Stimulated activated CD4-positive, alpha-beta T cell treated with anti-CD3 and anti-CD28 coated beads, Interleukin-12 subunit alpha, Interleukin-12 subunit beta, amount 100 ng/mL, for 4 hours (primary cell): ENCODE data around the gene CPPED1.

Experiments used
- DNase-seq: peaks from one replicate; pipeline ENCODE4 v3.0.0-alpha.2; 2020

The CPPED1 gene

DNA sequence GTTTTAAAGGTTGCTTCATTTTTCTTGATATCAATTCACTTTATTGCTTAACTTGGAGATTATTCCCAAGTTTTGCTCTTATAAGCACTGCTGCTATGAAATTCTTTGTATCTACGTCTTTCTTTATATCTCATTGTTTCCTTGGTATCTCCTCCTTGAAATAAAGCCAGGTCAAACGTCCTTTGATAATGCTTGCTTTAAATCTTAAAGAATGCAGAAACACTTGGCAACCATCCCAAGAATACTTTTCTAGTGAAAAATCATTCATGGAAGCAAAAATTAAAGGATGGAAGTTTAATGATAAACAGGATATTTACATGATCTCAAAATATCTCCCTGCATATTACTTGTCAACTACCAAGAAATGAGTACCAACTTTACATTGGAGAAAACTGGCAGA, 175.2 kb downstream of the CPPED1 start:
- DNase-seq: no peak

DNA sequence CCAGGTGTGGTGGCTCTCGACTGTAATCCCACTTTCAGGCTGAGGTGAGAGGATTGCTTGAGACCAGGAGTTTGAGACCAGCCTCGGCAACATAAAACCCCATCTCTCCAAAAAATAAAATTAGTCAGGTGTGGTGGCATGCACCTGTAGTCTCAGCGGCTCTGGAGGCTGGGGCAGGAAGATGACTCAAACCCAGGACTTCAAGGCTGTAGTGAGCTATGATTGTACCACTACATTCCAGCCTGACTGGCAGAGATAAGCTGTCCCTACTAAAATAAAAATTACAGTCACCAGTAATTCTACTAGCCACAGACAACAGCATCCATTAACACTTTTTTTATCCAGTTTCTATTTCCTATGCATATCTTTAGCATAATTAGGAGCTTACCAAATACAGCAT, 176.3 kb downstream of the CPPED1 start:
- DNase-seq: no peak

DNA sequence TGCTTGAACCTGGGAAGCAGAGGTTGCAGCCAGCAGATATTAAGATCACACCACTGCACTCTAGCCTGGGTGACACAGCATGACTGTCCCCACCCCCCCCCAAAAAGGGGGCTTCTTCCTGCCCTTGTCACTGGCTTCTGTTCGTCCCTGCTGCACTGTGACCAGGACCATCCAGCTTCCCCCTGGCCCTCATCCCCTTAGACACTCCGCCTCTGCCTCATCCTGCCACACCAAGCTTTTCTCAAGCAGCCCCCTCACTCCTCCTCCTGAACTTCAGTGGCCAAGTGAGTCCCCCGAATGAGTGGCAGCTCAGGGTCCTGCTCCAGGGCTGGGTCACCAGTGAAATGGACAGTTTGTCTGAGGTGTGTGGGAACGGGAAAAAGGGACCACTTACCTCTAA, 177.3 kb downstream of the CPPED1 start:
- no peak for DNase-seq

- DNase-seq: no peak
Observed at GRCh38 chr16:12625716-12626115, 178.0 kb downstream of the CPPED1 start.

- DNase-seq: peak; percentile 16
Observed at GRCh38 chr16:12625068-12625467, 178.6 kb downstream of the CPPED1 start.

GRCh38 chr16:12620150-12620549, 183.5 kb downstream of the CPPED1 start:
- DNase-seq: no peak

DNA sequence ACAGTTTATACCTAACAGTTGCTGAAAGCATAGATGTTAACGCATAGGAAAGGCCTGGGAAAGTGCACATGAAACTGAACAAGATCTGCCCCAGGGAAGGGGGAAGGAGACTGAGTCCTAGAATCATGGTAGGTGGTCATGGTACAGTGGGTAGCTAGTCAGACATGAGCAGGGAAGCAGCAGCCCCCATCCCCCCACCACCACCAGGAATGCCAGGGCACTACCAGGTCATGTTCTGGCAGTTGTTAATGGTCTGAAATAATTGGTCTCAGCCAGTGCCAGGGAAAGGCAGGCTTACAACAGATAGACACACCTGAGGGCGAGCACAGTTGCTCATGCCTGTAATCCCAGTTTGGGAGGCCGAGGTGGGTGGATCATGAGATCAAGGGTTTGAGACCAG, 185.2 kb downstream of the CPPED1 start:
- no peak for DNase-seq

- peak; percentile 23 for DNase-seq
Observed at GRCh38 chr16:12617401-12617819, 186.3 kb downstream of the CPPED1 start.

GRCh38 chr16:12614662-12615278, 188.9 kb downstream of the CPPED1 start:
- no peak for DNase-seq

- no peak for DNase-seq
Observed at GRCh38 chr16:12613992-12614661, 189.6 kb downstream of the CPPED1 start.

DNA sequence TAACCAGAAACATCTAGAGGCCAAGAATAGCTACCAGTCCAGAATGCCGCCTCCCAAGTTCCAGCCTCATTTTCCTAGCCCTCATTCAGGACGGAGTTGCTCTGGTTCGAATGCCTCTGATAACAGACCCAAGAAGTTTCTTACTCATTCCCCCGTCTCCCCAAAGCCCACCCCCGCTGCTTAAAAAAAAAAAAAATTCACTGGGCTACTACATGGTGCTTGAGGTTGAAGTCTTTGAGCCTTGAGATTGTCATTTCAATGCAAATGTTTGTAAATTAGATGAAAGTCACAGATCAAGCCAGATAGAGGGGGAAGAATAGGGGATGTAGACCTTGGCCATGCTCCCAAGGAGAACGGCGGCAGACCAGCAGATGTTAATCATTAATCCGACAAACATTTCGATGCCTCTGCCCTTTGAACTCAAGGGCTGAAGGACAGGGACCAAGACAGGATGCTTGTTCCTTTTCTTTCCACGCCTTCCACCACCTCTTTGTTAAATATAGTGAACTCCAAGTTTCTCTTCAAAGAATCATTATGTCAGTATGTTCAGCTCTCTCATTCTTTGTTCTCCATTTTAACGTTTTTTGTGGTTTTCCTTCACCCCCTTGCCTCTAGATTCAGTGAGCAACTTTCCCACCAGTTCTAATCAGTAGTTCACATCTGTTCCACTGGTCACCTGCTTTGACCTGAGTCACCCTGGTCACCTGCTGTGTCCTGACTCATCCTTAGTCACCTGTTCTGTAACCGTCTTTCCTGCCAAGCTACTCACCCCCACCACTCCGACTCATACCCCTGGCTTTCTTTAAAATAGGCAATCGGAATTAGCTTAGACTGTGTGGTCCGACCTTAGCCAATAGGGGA, 190.3 kb downstream of the CPPED1 start:
- DNase-seq: peak; percentile 27

DNA sequence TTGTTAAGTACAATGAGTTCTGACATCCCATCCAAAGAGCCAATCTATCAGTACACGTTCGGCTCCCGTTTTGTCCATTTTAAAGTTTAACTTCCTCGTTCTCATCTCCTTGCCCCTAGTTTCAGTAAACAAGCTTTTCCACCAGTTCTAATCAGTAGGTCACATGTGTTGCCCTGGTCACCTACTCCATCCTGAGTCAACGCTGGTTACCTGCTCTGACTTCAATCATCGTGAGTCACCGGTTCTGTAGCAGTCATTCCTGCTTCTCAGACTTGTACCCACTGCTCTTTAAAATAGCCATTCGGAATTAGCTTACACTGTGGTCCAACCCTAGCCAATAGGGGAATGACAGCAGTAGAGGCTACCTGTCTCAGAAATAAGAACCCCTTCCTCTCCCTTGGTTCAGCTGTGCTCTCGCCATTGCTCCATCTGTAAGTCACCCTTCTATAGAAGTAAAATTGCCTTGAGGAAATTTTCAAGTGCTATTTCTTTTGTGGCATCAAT, 191.0 kb downstream of the CPPED1 start:
- no peak for DNase-seq

- DNase-seq: no peak
Observed at GRCh38 chr16:12611916-12612597, 191.6 kb downstream of the CPPED1 start.

- DNase-seq: no peak
Observed at GRCh38 chr16:12611006-12611477, 192.6 kb downstream of the CPPED1 start.

GRCh38 chr16:12609937-12610699, 193.6 kb downstream of the CPPED1 start:
- DNase-seq: no peak
